OCI-LY3 (cell line): Measurements from ENCODE around the gene BTRC.

Experiments used
- CTCF ChIP-seq: fragments of 200-600, 300-600 bp; sonication (generic); IDR thresholded peaks from 2 replicates; pipeline ENCODE4 v1.5.1; 2014; ENCODE audit warnings: antibody characterized with exemption, low read length, low read depth
- EZH2phosphoT487 ChIP-seq: fragments of 200-600 bp; shearing (Covaris generic); IDR thresholded peaks from 2 replicates; pipeline ENCODE4 v1.6.1; 2018; ENCODE audit warnings: antibody characterized with exemption, mixed run types, low read depth

GRCh38 chr10:101529725-101530553 lies 176.0 kb downstream of the BTRC start:
- TF ChIP-seq CTCF (no peak), EZH2phosphoT487 (no peak)
